Common myeloid progenitor, CD34-positive (primary cell): ENCODE results near the gene RAB37.
A peak's percentile ranks its signal among the peaks of the same experiment; 100 is the strongest.

Experiments used
- CTCF ChIA-PET: fragments of 350-600 bp; sonication (Branson Sonifier 250); formaldehyde crosslinking; loops from one replicate; lab custom pipeline; 2021; ENCODE audit warnings: antibody characterized with exemption; lab: Charles Lee
- POLR2A ChIA-PET: fragments of 350-600 bp; sonication (Branson Sonifier 250); formaldehyde crosslinking; loops from one replicate; lab custom pipeline; 2021; ENCODE audit warnings: antibody characterized with exemption; lab: Charles Lee
- DNase-seq, 3 donors: peaks; one replicate each; pipeline versions ENCODE4 v3.0.0 to v3.0.0-alpha.2; 2013
- H3K27ac ChIP-seq, 2 experiments: 1 replicate in 1 of 2; 2 replicates in 1 of 2; pipeline ENCODE4 v1.7.0; 2013; ENCODE audit warnings: inconsistent platforms in 2 of 2, low read length in 2 of 2, mild to moderate bottlenecking in 2 of 2, low read depth in 1 of 2, moderate library complexity in 1 of 2; ENCODE audit not compliant: severe bottlenecking in 2 of 2, insufficient read depth in 1 of 2, poor library complexity in 1 of 2
- H3K27me3 ChIP-seq, 5 experiments: replicated peaks in 2 of 5; 1 replicate in 3 of 5; 2 replicates in 2 of 5; pipeline versions ENCODE4 v1.6.1 to v1.7.0; 2013; ENCODE audit warnings: low read length in 4 of 5, mild to moderate bottlenecking in 2 of 5, moderate library complexity in 2 of 5, inconsistent platforms in 1 of 5; ENCODE audit not compliant: insufficient read depth in 5 of 5, control insufficient read depth in 4 of 5
- H3K36me3 ChIP-seq, 4 experiments: 1 replicate in 2 of 4; 2 replicates in 2 of 4; pipeline versions ENCODE4 v1.6.1 to v1.7.0; 2013; ENCODE audit warnings: low read length in 3 of 4, control low read depth in 1 of 4, mild to moderate bottlenecking in 1 of 4; ENCODE audit not compliant: control insufficient read depth in 4 of 4, insufficient read depth in 4 of 4
- H3K4me1 ChIP-seq, 4 experiments: 1 replicate in 3 of 4; 2 replicates in 1 of 4; pipeline versions ENCODE4 v1.6.1 to v1.7.1; 2013; ENCODE audit warnings: low read length in 3 of 4, mild to moderate bottlenecking in 3 of 4, control low read depth in 1 of 4, inconsistent platforms in 1 of 4, moderate library complexity in 1 of 4; ENCODE audit not compliant: control insufficient read depth in 4 of 4, insufficient read depth in 4 of 4; ENCODE audit errors: control extremely low read depth in 1 of 4
- H3K4me3 ChIP-seq, 7 experiments: 1 replicate in 4 of 7; 2 replicates in 3 of 7; pipeline versions ENCODE4 v1.5.1 to v1.7.0; 2013; ENCODE audit warnings: mild to moderate bottlenecking in 7 of 7, low read length in 6 of 7, moderate library complexity in 6 of 7, inconsistent platforms in 2 of 7, low read depth in 2 of 7, control low read depth in 1 of 7; ENCODE audit not compliant: insufficient read depth in 4 of 7, control insufficient read depth in 1 of 7; ENCODE audit errors: extremely low read depth in 1 of 7
- H3K9me3 ChIP-seq, 5 experiments: 1 replicate in 4 of 5; 2 replicates in 1 of 5; pipeline versions ENCODE4 v1.6.1 to v1.7.1; 2013; ENCODE audit warnings: low read length in 4 of 5, mild to moderate bottlenecking in 2 of 5, inconsistent platforms in 1 of 5, low read depth in 1 of 5, moderate library complexity in 1 of 5; ENCODE audit not compliant: control insufficient read depth in 4 of 5, insufficient read depth in 2 of 5; ENCODE audit errors: control extremely low read depth in 1 of 5
- WGBS: methylation state at CpG from one replicate; pipeline ENCODE4 v1.1.5; 2013; ENCODE audit not compliant: insufficient coverage; 5-methylcytosine and 5-hydroxymethylcytosine counted together

Gene RAB37

DNA sequence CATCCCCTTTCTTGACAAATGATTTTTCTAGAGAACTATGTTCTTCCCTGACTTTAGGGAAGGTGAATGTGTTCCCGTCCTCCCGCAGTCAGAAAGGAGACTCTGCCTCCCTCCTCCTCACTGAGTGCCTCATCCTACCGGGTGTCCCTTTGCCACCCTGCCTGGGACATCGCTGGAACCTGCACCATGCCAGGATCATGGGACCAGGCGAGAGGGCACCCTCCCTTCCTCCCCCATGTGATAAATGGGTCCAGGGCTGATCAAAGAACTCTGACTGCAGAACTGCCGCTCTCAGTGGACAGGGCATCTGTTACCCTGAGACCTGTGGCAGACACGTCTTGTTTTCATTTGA, 31.7 kb downstream of the RAB37 start:
- H3K27ac ChIP-seq: no peak overlapping the region
- ChIA-PET POLR2A (interaction anchor here (2.1 kb wide), 1 partner anchor 9 kb away, joined by 7 read pairs; no protein-coding TSS in a partner anchor), CTCF (interaction anchor here (1.3 to 14.2 kb wide), 8 partner anchors 11 to 111 kb away, joined by 4 to 175 read pairs (median 37); partner anchors contain the start of genes NHERF1 and RAB37)
- 89% methylated on average over 7 of the region's 7 CpGs for WGBS
- peaks cover 0 to 9% (median 2%) of the 10 kb centered on the region in 4 experiments for H3K4me1 ChIP-seq
- no peak overlapping the region for H3K4me3 ChIP-seq
- H3K27me3 ChIP-seq: no peaks in the 10 kb centered on the region
- no peaks in the 10 kb centered on the region for H3K9me3 ChIP-seq
- no peak for DNase-seq
- H3K36me3 ChIP-seq: peaks cover 24 to 93% (median 68%) of the 10 kb centered on the region in 4 experiments

DNA sequence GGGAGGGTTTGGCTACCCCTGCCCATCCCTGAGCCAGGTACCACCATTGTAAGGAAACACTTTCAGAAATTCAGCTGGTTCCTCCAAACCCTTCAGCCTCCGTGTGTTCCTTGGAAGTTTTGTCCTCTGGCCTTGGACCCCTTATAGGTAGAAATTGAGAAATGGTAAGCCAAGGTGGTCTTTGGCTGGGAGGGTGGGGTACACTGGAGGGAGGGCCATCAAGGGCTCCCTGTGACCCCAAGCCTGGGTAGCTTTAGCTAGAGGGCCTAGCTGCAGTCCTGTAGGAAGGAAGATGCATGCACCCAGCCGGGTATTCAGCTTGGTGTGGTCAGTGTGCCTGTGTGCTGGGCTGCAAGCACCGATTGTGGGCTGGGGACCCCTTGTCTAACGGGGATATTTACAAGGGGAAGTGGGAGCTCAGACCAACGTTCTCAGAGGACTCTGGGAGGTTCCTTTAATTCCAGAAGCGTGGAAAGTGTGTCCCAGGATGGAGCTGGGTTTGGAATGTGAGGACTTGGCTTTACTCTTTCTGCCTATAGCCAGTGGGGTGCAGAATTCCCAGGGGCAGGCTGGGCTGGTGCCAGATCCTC, 32.3 kb downstream of the RAB37 start:
- H3K36me3 ChIP-seq: peaks cover 25 to 87% (median 65%) of the 10 kb centered on the region in 4 experiments
- H3K9me3 ChIP-seq: no peaks in the 10 kb centered on the region
- H3K27me3 ChIP-seq: no peaks in the 10 kb centered on the region
- H3K4me3 ChIP-seq: no peak overlapping the region
- CTCF ChIA-PET: interaction anchor here (0.6 to 14.2 kb wide), 12 partner anchors 8 to 112 kb away, joined by 3 to 175 read pairs (median 19); partner anchors contain the start of genes NHERF1 and RAB37
- H3K4me1 ChIP-seq: peaks cover 0 to 9% (median 2%) of the 10 kb centered on the region in 4 experiments
- no peak for DNase-seq
- WGBS: 75% methylated on average over 5 of the region's 6 CpGs
- H3K27ac ChIP-seq: no peak overlapping the region
- POLR2A ChIA-PET: interaction anchor here (0.8 to 2.1 kb wide), 2 partner anchors 10 to 21 kb away, joined by 3 to 7 read pairs; partner anchors contain the start of gene NHERF1

DNA sequence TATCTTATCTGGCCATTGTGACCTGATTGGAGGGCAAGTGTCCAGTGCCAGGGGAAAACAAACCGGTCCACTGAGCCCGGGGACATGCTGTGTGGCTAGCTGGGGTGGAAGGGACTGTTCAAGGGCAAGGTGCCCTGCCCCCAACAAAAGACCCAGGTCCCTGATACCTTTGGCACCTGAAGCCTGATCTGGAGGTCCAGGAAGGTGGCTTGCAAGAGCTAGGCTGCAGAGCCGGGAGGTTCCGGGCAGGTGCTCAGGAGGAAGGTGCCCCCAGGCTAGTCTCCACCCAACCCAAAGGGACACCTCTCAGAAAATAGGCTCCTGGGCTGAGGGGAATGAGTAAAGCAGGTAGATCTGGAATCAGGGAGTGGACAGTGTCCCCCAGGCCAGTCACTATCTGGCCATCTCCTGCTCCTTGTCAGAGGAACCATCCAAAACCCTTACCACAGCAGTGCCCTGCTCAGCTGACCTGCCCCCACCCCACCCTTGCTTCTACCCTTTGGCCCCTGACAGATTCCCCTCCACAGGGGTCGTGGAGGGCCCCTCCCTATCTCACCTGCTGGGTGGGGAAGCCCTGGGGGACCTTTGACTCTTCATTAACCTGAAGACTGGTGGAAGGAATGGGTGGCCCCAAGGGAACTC, 32.9 kb downstream of the RAB37 start:
- Histone ChIP-seq H3K4me3 (no peak overlapping the region), H3K27ac (no peak overlapping the region), H3K9me3 (no peaks in the 10 kb centered on the region), H3K27me3 (no peaks in the 10 kb centered on the region), H3K4me1 (peaks cover 0 to 9% (median 2%) of the 10 kb centered on the region in 4 experiments), H3K36me3 (peaks cover 21 to 81% (median 60%) of the 10 kb centered on the region in 4 experiments)
- 92% methylated on average over 3 of the region's 5 CpGs for WGBS
- DNase-seq: no peak
- ChIA-PET POLR2A (interaction anchor here (0.8 to 2.1 kb wide), 8 partner anchors 10 to 112 kb away, joined by 3 to 7 read pairs (median 6); partner anchors contain the start of genes NHERF1 and RAB37), CTCF (interaction anchor here (0.7 to 14.2 kb wide), 12 partner anchors 8 to 112 kb away, joined by 3 to 175 read pairs (median 19); partner anchors contain the start of genes NHERF1 and RAB37)

DNA sequence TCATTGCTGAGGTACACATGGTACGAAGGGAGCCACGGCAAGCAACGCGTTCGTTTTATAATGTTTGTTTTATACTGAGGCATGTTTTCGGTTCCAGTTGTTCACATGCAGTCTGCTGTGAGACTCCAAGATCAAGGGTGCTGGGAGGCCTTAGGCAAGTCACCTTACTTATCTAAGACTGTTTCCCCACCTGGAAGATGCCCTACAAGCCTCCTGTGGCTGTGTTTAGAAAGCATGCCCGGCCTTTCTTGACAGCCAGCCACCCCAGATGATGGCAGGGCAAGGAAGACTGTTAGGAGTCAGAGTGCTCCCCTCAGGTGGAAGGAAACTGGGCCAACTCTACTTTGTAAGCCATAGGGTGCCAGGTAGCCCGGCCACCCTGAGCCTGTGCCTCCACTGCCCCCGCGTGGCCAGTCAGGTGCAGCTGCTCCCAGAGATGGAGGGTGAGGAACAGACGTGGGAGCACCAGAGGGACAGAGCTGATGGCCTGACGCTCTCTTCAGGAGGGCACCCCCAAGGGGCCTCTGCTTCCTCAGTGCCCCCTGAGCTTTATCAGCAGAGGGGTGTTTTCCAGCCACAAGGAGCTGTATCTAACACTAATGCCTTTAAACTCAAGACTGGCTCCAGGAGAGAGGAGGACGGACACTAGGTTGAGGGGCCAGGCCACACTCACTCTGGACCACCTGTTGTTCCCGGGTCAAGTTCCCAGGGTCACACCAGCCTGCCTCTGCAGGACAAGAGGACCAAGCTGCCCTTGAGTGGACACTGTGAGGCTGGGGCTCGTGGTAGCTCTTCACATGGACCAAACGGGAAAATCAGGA, 33.7 kb downstream of the RAB37 start:
- no peak overlapping the region for H3K27ac ChIP-seq
- peak; percentile 51 to 72 (median 66) for DNase-seq
- H3K36me3 ChIP-seq: peaks cover 21 to 78% (median 57%) of the 10 kb centered on the region in 4 experiments
- H3K4me1 ChIP-seq: peaks cover 4 to 16% (median 8%) of the 10 kb centered on the region in 4 experiments
- no peaks in the 10 kb centered on the region for H3K27me3 ChIP-seq
- POLR2A ChIA-PET: interaction anchor here (0.9 to 2.1 kb wide), 7 partner anchors 9 to 113 kb away, joined by 3 to 7 read pairs (median 6); partner anchors contain the start of gene RAB37
- no peak overlapping the region for H3K4me3 ChIP-seq
- CTCF ChIA-PET: interaction anchor here (0.6 to 14.2 kb wide), 15 partner anchors 9 to 119 kb away, joined by 3 to 175 read pairs (median 18); partner anchors contain the start of genes NHERF1 and RAB37
- no peaks in the 10 kb centered on the region for H3K9me3 ChIP-seq
- 62% methylated on average over 16 of the region's 16 CpGs for WGBS

DNA sequence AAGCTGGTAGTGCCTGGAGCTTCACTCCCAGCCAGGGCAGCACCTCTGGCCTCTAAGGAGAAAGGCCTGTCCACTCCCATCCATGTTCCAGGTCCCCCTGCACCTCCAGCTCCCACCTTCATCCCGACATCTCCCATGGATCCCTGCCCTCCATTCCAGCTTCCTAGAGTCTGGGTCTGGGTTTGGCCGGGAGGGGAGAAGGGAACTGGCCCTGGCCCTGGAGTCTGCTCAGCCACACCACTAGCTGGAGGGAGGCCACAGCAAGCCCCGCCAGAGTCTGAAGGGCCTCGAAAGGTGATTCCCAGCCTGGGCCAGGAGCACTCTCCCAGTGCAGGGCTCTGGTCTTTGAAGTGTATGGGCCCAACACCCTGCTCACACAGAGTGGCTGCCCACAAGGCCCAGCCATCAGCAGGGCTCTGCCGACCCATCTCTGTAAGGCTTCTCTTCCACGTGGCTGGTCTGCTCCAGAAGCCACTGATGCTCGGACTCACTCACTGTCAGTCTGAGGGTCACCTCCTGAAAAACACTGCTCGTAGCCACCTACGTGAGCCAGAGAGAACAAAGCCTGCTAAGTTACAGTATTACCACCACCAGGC, 34.4 kb downstream of the RAB37 start:
- Histone ChIP-seq H3K27me3 (no peaks in the 10 kb centered on the region), H3K36me3 (peaks cover 21 to 73% (median 55%) of the 10 kb centered on the region in 4 experiments), H3K4me3 (no peak overlapping the region), H3K4me1 (peaks cover 5 to 19% (median 11%) of the 10 kb centered on the region in 4 experiments), H3K27ac (no peak overlapping the region), H3K9me3 (no peaks in the 10 kb centered on the region)
- 95% methylated on average over 9 of the region's 9 CpGs for WGBS
- ChIA-PET CTCF (interaction anchor here (0.6 to 14.2 kb wide), 15 partner anchors 8 to 120 kb away, joined by 3 to 175 read pairs (median 18); partner anchors contain the start of genes NHERF1 and RAB37), POLR2A (interaction anchor here (0.9 to 1.7 kb wide), 5 partner anchors 8 to 35 kb away, joined by 3 to 7 read pairs (median 5); partner anchors contain the start of gene RAB37)
- DNase-seq: no peak

DNA sequence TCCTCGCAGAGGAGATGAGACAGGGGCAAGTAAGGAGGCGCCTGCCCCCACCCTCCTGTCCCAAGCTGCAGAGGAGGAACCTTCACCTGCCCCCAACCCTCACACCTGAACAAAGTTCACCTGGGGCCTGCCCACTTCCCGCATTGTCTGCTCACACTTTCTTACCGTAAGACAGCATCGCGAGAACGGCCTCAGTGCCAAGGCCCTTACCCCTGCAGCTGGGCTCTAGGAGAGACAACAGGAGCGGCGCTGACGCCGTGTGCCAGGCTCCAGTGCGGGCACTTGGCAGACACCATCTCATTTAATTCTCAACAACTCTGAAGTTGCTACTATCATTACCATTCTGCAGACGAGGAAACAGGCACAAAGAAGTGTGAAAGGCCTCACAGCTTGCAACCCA, 35.0 kb downstream of the RAB37 start:
- peaks cover 21 to 68% (median 50%) of the 10 kb centered on the region in 4 experiments for H3K36me3 ChIP-seq
- no peaks in the 10 kb centered on the region for H3K9me3 ChIP-seq
- 92% methylated on average over 9 of the region's 13 CpGs for WGBS
- ChIA-PET POLR2A (interaction anchor here (0.6 kb wide), 1 partner anchor 36 kb away, joined by 3 read pairs; no protein-coding TSS in a partner anchor), CTCF (interaction anchor here (1.2 to 14.2 kb wide), 6 partner anchors 15 to 114 kb away, joined by 4 to 175 read pairs (median 30); partner anchors contain the start of genes NHERF1 and RAB37)
- H3K27me3 ChIP-seq: no peaks in the 10 kb centered on the region
- no peak for DNase-seq
- no peak overlapping the region for H3K27ac ChIP-seq
- H3K4me3 ChIP-seq: no peak overlapping the region
- peaks cover 8 to 25% (median 16%) of the 10 kb centered on the region in 4 experiments for H3K4me1 ChIP-seq
